B cell (primary cell): ENCODE data around the gene WRNIP1. TPM values are rescaled to one million over a fixed set of nuclear protein-coding genes. Genes with fewer than 3 reads are reported as not detected.

Source experiments
- ATAC-seq: fragments of 200-7000 bp; cut with Tn5 transposase; one replicate; pipeline ENCODE4 v1.10.0; 2021; ENCODE audit warnings: low read depth, mild to moderate bottlenecking, moderate number of reproducible peaks, moderate library complexity
- CTCF ChIA-PET: fragments of 350-600 bp; sonication (Branson Sonifier 250); formaldehyde crosslinking; loops from one replicate; lab custom pipeline; 2021; ENCODE audit warnings: antibody characterized with exemption, inconsistent platforms; lab: Charles Lee
- POLR2A ChIA-PET: fragments of 350-600 bp; sonication (Branson Sonifier 250); formaldehyde crosslinking; loops from one replicate; lab custom pipeline; 2021; ENCODE audit warnings: antibody characterized with exemption; lab: Charles Lee
- DNase-seq: peaks from one replicate; pipeline ENCODE4 v3.0.0; 2013
- H2AFZ ChIP-seq: 2 replicates; pipeline ENCODE4 v1.6.1; 2012; ENCODE audit warnings: mild to moderate bottlenecking, low read depth, low read length; ENCODE audit not compliant: insufficient read depth, poor library complexity, severe bottlenecking
- H3K27ac ChIP-seq, 2 donors: 1 replicate in 1 of 2; 2 replicates in 1 of 2; pipeline ENCODE4 v1.5.1; 2012 to 2013; ENCODE audit warnings: low read length in 2 of 2, mild to moderate bottlenecking in 2 of 2, moderate library complexity in 1 of 2
- H3K27me3 ChIP-seq, 4 experiments: fragments of 200-600 bp in 1 of 4; sonication (generic) in 1 of 4; replicated peaks in 1 of 4; 1 replicate in 2 of 4; 2 replicates in 2 of 4; pipeline versions ENCODE4 v1.6.1 to v1.7.0; 2013 to 2016; ENCODE audit warnings: low read length in 3 of 4, mild to moderate bottlenecking in 2 of 4, mixed read lengths in 1 of 4, moderate library complexity in 1 of 4; ENCODE audit not compliant: insufficient read depth in 4 of 4, control insufficient read depth in 3 of 4; ENCODE audit errors: control extremely low read depth in 1 of 4
- H3K36me3 ChIP-seq, 2 experiments: replicated peaks in 1 of 2; 1 replicate in 1 of 2; 2 replicates in 1 of 2; pipeline versions ENCODE4 v1.6.1 to v1.7.1; 2013; ENCODE audit warnings: low read length in 1 of 2; ENCODE audit not compliant: insufficient read depth in 2 of 2, control insufficient read depth in 1 of 2; ENCODE audit errors: control extremely low read depth in 1 of 2, extremely low read depth in 1 of 2
- H3K4me1 ChIP-seq, 2 donors: fragments of 200-600 bp in 1 of 2; sonication (generic) in 1 of 2; 1 replicate in 1 of 2; 2 replicates in 1 of 2; pipeline versions ENCODE4 v1.5.1 to v1.6.1; 2013 to 2017; ENCODE audit warnings: low read length in 2 of 2; ENCODE audit not compliant: control insufficient read depth in 2 of 2, insufficient read depth in 2 of 2
- H3K4me2 ChIP-seq: replicated peaks from 2 replicates; pipeline ENCODE3; 2012; ENCODE audit warnings: mild to moderate bottlenecking, low read depth, low read length; ENCODE audit not compliant: poor library complexity, severe bottlenecking
- H3K4me3 ChIP-seq, 5 experiments: fragments of 200-600 bp in 1 of 5; sonication (generic) in 1 of 5; 1 replicate in 3 of 5; 2 replicates in 2 of 5; pipeline versions ENCODE4 v1.5.1 to v1.7.0; 2011 to 2016; ENCODE audit warnings: low read length in 4 of 5, mild to moderate bottlenecking in 4 of 5, low read depth in 2 of 5, control low read depth in 1 of 5, moderate library complexity in 1 of 5; ENCODE audit not compliant: insufficient read depth in 1 of 5; ENCODE audit errors: control extremely low read depth in 1 of 5, extremely low read depth in 1 of 5
- H3K79me2 ChIP-seq: fragments of 200-600 bp; sonication (generic); one replicate; pipeline ENCODE4 v1.6.0; 2016; ENCODE audit warnings: low read length; ENCODE audit not compliant: control insufficient read depth, insufficient read depth
- H3K9ac ChIP-seq: fragments of 200-600 bp; sonication (generic); 2 replicates; pipeline ENCODE4 v1.6.1; 2017; ENCODE audit warnings: mild to moderate bottlenecking, low read length, moderate library complexity
- H3K9me3 ChIP-seq, 3 donors: one replicate each; pipeline versions ENCODE4 v1.6.1 to v1.7.1; 2013; ENCODE audit warnings: low read length in 2 of 3; ENCODE audit not compliant: control insufficient read depth in 2 of 3, insufficient read depth in 1 of 3; ENCODE audit errors: control extremely low read depth in 1 of 3
- H4K20me1 ChIP-seq: 2 replicates; pipeline ENCODE4 v1.6.0; 2012; ENCODE audit warnings: mild to moderate bottlenecking, low read length; ENCODE audit not compliant: insufficient read depth, control insufficient read depth, poor library complexity, severe bottlenecking
- H3K27ac Mint-ChIP-seq: one replicate; pipeline ENCODE4 v1.8.0; 2021; ENCODE audit warnings: mixed read lengths
- H3K27me3 Mint-ChIP-seq: one replicate; pipeline ENCODE4 v1.8.0; 2021; ENCODE audit warnings: mixed read lengths
- H3K4me1 Mint-ChIP-seq: one replicate; pipeline ENCODE4 v1.8.0; 2021; ENCODE audit warnings: mixed read lengths
- H3K4me3 Mint-ChIP-seq: one replicate; pipeline ENCODE4 v1.8.0; 2021; ENCODE audit warnings: mixed read lengths
- H3K9me3 Mint-ChIP-seq: one replicate; pipeline ENCODE4 v1.8.0; 2022; ENCODE audit warnings: mixed read lengths; ENCODE audit not compliant: insufficient read depth
- EZH2 ChIP-seq: IDR thresholded peaks from 2 replicates; pipeline ENCODE4 v1.6.1; 2012; ENCODE audit warnings: borderline replicate concordance, low read depth, mild to moderate bottlenecking, moderate library complexity, low read length; ENCODE audit not compliant: insufficient read depth, poor library complexity, severe bottlenecking
- WGBS: methylation state at CpG from one replicate; pipeline ENCODE4 v1.1.5; 2013; ENCODE audit warnings: missing lambda C conversion rate; ENCODE audit not compliant: insufficient coverage; 5-methylcytosine and 5-hydroxymethylcytosine counted together
- intact Hi-C: fragments of 100-400 bp; cut with micrococcal nuclease; formaldehyde crosslinking; loops from one replicate; pipeline ENCODE4 v1.10.0; 2022
- polyA plus RNA-seq: library from polyadenylated mRNA; depleted of rRNA; stranded (reverse); fragments of >200 nt; gene quantifications from 2 replicates; pipeline ENCODE4 v1.2.3, GENCODE V29; 2012
- total RNA-seq, 2 donors: library from RNA; stranded (reverse); fragments of 120-200 nt in 1 of 2; gene quantifications; 1 replicate in 1 of 2; 2 replicates in 1 of 2; pipeline versions ENCODE4 v1.2.3 to v1.2.4, GENCODE V29; 2013 to 2022
- TF ChIP-seq, protein P1 (sequence below): fragments of 200-600 bp; IDR thresholded peaks from one replicate; pipeline ENCODE4 v1.8.0; 2022; ENCODE audit warnings: antibody characterized with exemption, mild to moderate bottlenecking

The WRNIP1 gene
- total and polyA plus RNA-seq, 2 donors (not counting 1 experiment from before 2014, with no cell fraction given) = 32.6 to 35.2 TPM

DNA sequence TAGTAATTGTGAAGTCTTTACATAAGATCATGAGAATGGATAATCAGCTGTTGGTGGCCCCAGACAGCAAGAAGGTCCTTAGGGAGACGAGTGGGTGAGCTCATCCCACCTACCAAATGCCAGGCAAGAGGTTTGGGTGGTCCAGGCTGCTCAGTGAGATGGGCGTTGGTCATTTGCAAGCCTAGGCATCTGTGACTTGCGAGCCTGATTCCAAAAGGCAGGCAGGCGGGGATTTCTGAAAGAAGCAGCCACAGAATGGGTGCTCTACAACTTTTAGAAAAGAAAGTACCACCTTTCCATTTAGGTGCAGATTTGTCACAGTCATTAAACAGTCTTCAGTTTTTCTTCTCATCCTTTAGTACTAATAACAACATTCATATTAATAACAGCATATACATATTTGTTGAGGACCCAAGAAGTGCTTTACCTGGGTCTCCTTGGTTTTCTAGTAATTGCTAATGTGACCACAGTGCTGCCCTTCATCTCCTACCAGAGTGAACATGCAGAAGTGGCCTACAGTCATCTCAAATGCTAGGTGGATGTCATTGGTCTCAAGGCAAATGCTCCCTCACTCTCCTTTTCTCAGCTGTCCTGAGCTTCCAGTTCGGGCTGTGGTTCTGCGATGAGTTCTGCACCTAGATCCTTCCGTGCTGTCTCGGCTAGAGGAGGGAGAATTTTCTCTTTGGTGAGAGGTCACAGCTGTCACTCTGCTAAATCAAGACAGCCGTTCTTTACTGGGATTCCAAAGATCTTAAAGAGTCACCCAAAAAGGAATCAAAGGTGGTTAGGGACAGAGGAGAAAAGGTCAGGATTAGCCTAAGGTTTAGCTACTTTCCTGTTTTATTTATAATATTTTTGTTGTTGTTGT, 2.7 kb downstream of the WRNIP1 start:
- ChIA-PET POLR2A (no interaction called here), CTCF (interaction anchor here (1.2 to 4.8 kb wide), 7 partner anchors 17 to 185 kb away, joined by 4 to 24 read pairs (median 7); partner anchors contain the start of gene MYLK4)
- H2AFZ ChIP-seq = no peak overlapping the region
- intact Hi-C loops = loop anchor here (2.0 to 10.0 kb wide), 2 partner anchors 73 to 1367 kb away; partner anchors contain the start of genes ECI2 and SERPINB1
- Mint-ChIP-seq H3K27me3 (no peaks in the 10 kb centered on the region), H3K4me3 (peak overlapping the region; percentile 98), H3K9me3 (no peaks in the 10 kb centered on the region), H3K4me1 (peaks cover 49% of the 10 kb centered on the region), H3K27ac (peak overlapping the region; percentile 37)
- peaks cover 25 to 33% of the 10 kb centered on the region in 2 donors for H3K4me1 ChIP-seq
- peaks cover 0 to 10% (median under 1%) of the 10 kb centered on the region in 3 donors for H3K9me3 ChIP-seq
- H3K27me3 ChIP-seq = no peaks in the 10 kb centered on the region
- H4K20me1 ChIP-seq = peaks cover 47% of the 10 kb centered on the region
- peaks cover 68% of the 10 kb centered on the region for H3K79me2 ChIP-seq
- H3K4me2 ChIP-seq = peak overlapping the region; percentile 96
- no peak overlapping the region for H3K27ac ChIP-seq
- peak overlapping the region in 2 of 5 experiments; percentile 32 to 49 for H3K4me3 ChIP-seq
- TF ChIP-seq, protein P1, sequence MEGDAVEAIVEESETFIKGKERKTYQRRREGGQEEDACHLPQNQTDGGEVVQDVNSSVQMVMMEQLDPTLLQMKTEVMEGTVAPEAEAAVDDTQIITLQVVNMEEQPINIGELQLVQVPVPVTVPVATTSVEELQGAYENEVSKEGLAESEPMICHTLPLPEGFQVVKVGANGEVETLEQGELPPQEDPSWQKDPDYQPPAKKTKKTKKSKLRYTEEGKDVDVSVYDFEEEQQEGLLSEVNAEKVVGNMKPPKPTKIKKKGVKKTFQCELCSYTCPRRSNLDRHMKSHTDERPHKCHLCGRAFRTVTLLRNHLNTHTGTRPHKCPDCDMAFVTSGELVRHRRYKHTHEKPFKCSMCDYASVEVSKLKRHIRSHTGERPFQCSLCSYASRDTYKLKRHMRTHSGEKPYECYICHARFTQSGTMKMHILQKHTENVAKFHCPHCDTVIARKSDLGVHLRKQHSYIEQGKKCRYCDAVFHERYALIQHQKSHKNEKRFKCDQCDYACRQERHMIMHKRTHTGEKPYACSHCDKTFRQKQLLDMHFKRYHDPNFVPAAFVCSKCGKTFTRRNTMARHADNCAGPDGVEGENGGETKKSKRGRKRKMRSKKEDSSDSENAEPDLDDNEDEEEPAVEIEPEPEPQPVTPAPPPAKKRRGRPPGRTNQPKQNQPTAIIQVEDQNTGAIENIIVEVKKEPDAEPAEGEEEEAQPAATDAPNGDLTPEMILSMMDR = no peak
- TF ChIP-seq EZH2 = no peak
- no peak for ATAC-seq
- no peak for DNase-seq
- peaks cover 1 to 26% of the 10 kb centered on the region in 2 experiments for H3K36me3 ChIP-seq
- H3K9ac ChIP-seq = peak overlapping the region; percentile 27
- WGBS = 28% methylated on average over 4 of the region's 9 CpGs

DNA sequence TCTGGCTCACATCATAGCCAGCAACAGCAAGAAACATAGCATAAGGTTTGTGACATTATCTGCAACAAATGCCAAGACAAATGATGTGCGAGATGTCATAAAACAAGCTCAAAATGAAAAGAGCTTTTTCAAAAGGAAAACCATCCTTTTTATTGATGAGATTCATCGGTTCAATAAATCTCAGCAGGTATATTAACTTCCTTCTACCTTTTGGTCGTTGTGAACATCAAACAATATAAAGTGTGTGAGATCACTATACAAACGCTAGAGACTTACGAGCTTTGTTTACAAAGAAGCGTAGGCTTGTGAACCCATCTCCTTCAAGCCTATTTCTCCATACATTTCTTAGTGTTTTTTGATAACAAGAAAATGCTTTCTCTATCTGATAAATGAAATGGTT, 3.5 kb downstream of the WRNIP1 start:
- H3K79me2 ChIP-seq = peaks cover 76% of the 10 kb centered on the region
- H3K4me1 Mint-ChIP-seq = peaks cover 49% of the 10 kb centered on the region
- peaks cover 0 to 4% (median 0%) of the 10 kb centered on the region in 3 donors for H3K9me3 ChIP-seq
- H3K27me3 ChIP-seq = no peaks in the 10 kb centered on the region
- H3K4me2 ChIP-seq = peak overlapping the region; percentile 96
- H3K27ac Mint-ChIP-seq = peak overlapping the region; percentile 2
- peaks cover 25 to 33% of the 10 kb centered on the region in 2 donors for H3K4me1 ChIP-seq
- no peak overlapping the region for H3K4me3 ChIP-seq
- H4K20me1 ChIP-seq = peaks cover 55% of the 10 kb centered on the region
- WGBS = 83% methylated on average over 1 of the region's 6 CpGs
- POLR2A ChIA-PET = no interaction called here
- H2AFZ ChIP-seq = no peak overlapping the region
- no peak overlapping the region for H3K9ac ChIP-seq
- TF ChIP-seq, protein P1 = no peak
- TF ChIP-seq EZH2 = no peak
- no peaks in the 10 kb centered on the region for H3K9me3 Mint-ChIP-seq
- H3K27me3 Mint-ChIP-seq = no peaks in the 10 kb centered on the region
- no peak for DNase-seq
- ATAC-seq = no peak
- H3K36me3 ChIP-seq = peaks cover 1 to 34% of the 10 kb centered on the region in 2 experiments
- H3K27ac ChIP-seq = no peak overlapping the region
- intact Hi-C loops = loop anchor here (10.0 kb wide), 1 partner anchor 1366 kb away; the partner anchor contains the start of gene ECI2
- peak overlapping the region; percentile 98 for H3K4me3 Mint-ChIP-seq
- CTCF ChIA-PET = interaction anchor here (0.7 to 4.8 kb wide), 8 partner anchors 13 to 299 kb away, joined by 3 to 18 read pairs (median 4); partner anchors contain the start of genes MYLK4 and RIPK1
